ENCODE data around the gene GUCA2A.

GUCA2A gene

DNA sequence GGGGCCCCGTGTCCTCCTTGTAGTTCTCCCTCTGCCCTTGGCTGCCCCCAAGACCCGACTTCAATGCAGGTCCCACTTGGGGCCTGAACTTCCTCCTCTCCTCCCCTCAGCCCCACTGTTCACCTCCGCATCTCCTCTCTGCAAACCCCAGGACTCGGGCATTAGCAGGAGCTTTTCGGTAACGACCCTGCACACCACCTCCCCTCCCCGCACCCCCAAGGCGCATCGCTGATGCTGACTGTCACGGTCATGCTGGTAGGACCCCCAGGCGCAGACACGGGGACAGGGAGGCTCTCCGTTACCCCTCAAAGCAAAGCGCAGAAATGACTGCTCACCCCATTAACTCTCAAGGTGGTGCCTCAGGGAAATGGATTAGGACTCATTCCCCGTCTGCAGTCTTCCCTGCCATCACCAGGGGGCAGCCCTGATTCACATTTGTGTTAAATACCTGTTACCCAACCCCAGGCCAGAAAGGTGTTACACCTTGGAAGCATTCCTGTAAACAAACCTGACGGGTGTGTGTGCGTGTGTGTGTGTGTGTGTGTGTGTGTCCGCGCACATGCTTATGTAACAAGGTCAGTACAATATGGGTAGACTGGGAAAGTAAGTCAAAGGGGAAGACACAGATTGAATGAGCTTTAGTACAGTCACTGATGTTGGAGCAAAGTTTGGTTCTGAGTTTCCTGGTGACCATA lies 17.8 kb downstream of the GUCA2A start:
- Histone ChIP-seq H3K27ac (ENCODE audit: extremely low read depth, low read depth, low read length) (no peak overlapping the region), H3K4me1 (ENCODE audit: control insufficient read depth, insufficient read depth, low read length) (no peaks in the 10 kb centered on the region), H3K9me3 (ENCODE audit: control insufficient read depth, insufficient read depth, low read depth, low read length) (no peaks in the 10 kb centered on the region), H3K36me3 (ENCODE audit: control insufficient read depth in 2 of 2, insufficient read depth in 1 of 2, low read length in 2 of 2) (no peaks in the 10 kb centered on the region), H3K4me3 (ENCODE audit: low read depth, low read length) (no peak overlapping the region)
- CTCF ChIA-PET = interaction anchor here (0.6 to 2.4 kb wide), 19 partner anchors 9 to 996 kb away, joined by 3 to 25 read pairs (median 4); no protein-coding TSS in a partner anchor
- POLR2A ChIA-PET = no interaction called here
- TF ChIP-seq ZFP37 (tag by site-specific recombination; IDR thresholded peaks at IDR 0.05) (peak; percentile 62; the same call in 1 of the 2 replicates), ZEB2 (tag by site-specific recombination; IDR thresholded peaks at IDR 0.05) (peak; percentile 74), KLF10 (tag by site-specific recombination; IDR thresholded peaks at IDR 0.05) (no peak), SCRT1 (tag by site-specific recombination; IDR thresholded peaks at IDR 0.05; ENCODE audit: borderline replicate concordance) (peak; percentile 96), ZFP69B (tag by site-specific recombination; IDR thresholded peaks at IDR 0.05) (0 out of 2 replicates have a peak, but pooled peaks have one; percentile 18), SCRT2 (tag by site-specific recombination; IDR thresholded peaks at IDR 0.05) (peak; percentile 99), ZNF311 (tag by site-specific recombination; IDR thresholded peaks at IDR 0.05; ENCODE audit: borderline replicate concordance) (no peak), ZNF24 (tag by site-specific recombination; IDR thresholded peaks at IDR 0.05) (no peak), ZNF19 (tag by site-specific recombination; IDR thresholded peaks at IDR 0.05; ENCODE audit: low read depth) (no peak), ZNF501 (tag by site-specific recombination; IDR thresholded peaks at IDR 0.05) (0 out of 2 replicates have a peak, but pooled peaks have one; percentile 36), SALL2 (tag by site-specific recombination; IDR thresholded peaks at IDR 0.05; ENCODE audit: borderline replicate concordance) (no peak), ZNF596 (tag by site-specific recombination; IDR thresholded peaks at IDR 0.05) (no peak), SETDB1 (IDR thresholded peaks at IDR 0.05; ENCODE audit: insufficient read length, low read length) (no peak), ZNF701 (tag by site-specific recombination; IDR thresholded peaks at IDR 0.05) (no peak), ZBTB1 (tag by site-specific recombination; IDR thresholded peaks at IDR 0.05) (no peak), ZNF510 (tag by site-specific recombination; IDR thresholded peaks at IDR 0.05; ENCODE audit: insufficient replicate concordance) (no peak), ZBTB17 (tag by site-specific recombination; IDR thresholded peaks at IDR 0.05) (peak; percentile 39; the same call in 1 of the 2 replicates), ZNF660 (tag by site-specific recombination; IDR thresholded peaks at IDR 0.05) (peak; percentile 25; the same call in 1 of the 2 replicates)
- TF ChIP-seq, protein P1, sequence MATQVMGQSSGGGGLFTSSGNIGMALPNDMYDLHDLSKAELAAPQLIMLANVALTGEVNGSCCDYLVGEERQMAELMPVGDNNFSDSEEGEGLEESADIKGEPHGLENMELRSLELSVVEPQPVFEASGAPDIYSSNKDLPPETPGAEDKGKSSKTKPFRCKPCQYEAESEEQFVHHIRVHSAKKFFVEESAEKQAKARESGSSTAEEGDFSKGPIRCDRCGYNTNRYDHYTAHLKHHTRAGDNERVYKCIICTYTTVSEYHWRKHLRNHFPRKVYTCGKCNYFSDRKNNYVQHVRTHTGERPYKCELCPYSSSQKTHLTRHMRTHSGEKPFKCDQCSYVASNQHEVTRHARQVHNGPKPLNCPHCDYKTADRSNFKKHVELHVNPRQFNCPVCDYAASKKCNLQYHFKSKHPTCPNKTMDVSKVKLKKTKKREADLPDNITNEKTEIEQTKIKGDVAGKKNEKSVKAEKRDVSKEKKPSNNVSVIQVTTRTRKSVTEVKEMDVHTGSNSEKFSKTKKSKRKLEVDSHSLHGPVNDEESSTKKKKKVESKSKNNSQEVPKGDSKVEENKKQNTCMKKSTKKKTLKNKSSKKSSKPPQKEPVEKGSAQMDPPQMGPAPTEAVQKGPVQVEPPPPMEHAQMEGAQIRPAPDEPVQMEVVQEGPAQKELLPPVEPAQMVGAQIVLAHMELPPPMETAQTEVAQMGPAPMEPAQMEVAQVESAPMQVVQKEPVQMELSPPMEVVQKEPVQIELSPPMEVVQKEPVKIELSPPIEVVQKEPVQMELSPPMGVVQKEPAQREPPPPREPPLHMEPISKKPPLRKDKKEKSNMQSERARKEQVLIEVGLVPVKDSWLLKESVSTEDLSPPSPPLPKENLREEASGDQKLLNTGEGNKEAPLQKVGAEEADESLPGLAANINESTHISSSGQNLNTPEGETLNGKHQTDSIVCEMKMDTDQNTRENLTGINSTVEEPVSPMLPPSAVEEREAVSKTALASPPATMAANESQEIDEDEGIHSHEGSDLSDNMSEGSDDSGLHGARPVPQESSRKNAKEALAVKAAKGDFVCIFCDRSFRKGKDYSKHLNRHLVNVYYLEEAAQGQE (tag by site-specific recombination; IDR thresholded peaks at IDR 0.05) = no peak
- TF ChIP-seq, protein P2, sequence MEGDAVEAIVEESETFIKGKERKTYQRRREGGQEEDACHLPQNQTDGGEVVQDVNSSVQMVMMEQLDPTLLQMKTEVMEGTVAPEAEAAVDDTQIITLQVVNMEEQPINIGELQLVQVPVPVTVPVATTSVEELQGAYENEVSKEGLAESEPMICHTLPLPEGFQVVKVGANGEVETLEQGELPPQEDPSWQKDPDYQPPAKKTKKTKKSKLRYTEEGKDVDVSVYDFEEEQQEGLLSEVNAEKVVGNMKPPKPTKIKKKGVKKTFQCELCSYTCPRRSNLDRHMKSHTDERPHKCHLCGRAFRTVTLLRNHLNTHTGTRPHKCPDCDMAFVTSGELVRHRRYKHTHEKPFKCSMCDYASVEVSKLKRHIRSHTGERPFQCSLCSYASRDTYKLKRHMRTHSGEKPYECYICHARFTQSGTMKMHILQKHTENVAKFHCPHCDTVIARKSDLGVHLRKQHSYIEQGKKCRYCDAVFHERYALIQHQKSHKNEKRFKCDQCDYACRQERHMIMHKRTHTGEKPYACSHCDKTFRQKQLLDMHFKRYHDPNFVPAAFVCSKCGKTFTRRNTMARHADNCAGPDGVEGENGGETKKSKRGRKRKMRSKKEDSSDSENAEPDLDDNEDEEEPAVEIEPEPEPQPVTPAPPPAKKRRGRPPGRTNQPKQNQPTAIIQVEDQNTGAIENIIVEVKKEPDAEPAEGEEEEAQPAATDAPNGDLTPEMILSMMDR (tag by site-specific recombination; IDR thresholded peaks at IDR 0.05) = peak; percentile 86
- TF ChIP-seq, protein P3, sequence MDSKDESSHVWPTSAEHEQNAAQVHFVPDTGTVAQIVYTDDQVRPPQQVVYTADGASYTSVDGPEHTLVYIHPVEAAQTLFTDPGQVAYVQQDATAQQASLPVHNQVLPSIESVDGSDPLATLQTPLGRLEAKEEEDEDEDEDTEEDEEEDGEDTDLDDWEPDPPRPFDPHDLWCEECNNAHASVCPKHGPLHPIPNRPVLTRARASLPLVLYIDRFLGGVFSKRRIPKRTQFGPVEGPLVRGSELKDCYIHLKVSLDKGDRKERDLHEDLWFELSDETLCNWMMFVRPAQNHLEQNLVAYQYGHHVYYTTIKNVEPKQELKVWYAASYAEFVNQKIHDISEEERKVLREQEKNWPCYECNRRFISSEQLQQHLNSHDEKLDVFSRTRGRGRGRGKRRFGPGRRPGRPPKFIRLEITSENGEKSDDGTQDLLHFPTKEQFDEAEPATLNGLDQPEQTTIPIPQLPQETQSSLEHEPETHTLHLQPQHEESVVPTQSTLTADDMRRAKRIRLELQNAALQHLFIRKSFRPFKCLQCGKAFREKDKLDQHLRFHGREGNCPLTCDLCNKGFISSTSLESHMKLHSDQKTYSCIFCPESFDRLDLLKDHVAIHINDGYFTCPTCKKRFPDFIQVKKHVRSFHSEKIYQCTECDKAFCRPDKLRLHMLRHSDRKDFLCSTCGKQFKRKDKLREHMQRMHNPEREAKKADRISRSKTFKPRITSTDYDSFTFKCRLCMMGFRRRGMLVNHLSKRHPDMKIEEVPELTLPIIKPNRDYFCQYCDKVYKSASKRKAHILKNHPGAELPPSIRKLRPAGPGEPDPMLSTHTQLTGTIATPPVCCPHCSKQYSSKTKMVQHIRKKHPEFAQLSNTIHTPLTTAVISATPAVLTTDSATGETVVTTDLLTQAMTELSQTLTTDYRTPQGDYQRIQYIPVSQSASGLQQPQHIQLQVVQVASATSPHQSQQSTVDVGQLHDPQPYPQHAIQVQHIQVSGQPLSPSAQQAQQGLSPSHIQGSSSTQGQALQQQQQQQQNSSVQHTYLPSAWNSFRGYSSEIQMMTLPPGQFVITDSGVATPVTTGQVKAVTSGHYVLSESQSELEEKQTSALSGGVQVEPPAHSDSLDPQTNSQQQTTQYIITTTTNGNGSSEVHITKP (tag by site-specific recombination; IDR thresholded peaks at IDR 0.05) = peak; percentile 78
- TF ChIP-seq, protein P4, sequence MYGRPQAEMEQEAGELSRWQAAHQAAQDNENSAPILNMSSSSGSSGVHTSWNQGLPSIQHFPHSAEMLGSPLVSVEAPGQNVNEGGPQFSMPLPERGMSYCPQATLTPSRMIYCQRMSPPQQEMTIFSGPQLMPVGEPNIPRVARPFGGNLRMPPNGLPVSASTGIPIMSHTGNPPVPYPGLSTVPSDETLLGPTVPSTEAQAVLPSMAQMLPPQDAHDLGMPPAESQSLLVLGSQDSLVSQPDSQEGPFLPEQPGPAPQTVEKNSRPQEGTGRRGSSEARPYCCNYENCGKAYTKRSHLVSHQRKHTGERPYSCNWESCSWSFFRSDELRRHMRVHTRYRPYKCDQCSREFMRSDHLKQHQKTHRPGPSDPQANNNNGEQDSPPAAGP (tag by site-specific recombination; IDR thresholded peaks at IDR 0.05) = peak; percentile 62
- TF ChIP-seq, protein P5, sequence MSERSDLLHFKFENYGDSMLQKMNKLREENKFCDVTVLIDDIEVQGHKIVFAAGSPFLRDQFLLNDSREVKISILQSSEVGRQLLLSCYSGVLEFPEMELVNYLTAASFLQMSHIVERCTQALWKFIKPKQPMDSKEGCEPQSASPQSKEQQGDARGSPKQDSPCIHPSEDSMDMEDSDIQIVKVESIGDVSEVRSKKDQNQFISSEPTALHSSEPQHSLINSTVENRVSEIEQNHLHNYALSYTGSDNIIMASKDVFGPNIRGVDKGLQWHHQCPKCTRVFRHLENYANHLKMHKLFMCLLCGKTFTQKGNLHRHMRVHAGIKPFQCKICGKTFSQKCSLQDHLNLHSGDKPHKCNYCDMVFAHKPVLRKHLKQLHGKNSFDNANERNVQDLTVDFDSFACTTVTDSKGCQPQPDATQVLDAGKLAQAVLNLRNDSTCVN (tag by site-specific recombination; optimal IDR thresholded peaks at IDR 0.05) = no peak
- TF ChIP-seq, protein P6, sequence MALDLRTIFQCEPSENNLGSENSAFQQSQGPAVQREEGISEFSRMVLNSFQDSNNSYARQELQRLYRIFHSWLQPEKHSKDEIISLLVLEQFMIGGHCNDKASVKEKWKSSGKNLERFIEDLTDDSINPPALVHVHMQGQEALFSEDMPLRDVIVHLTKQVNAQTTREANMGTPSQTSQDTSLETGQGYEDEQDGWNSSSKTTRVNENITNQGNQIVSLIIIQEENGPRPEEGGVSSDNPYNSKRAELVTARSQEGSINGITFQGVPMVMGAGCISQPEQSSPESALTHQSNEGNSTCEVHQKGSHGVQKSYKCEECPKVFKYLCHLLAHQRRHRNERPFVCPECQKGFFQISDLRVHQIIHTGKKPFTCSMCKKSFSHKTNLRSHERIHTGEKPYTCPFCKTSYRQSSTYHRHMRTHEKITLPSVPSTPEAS (tag by site-specific recombination; IDR thresholded peaks at IDR 0.05) = peak; percentile 82

All from HEK293 (cell line).